Astrocyte of the cerebellum (primary cell): Measurements from ENCODE around the gene FBXW8.
A peak's percentile ranks its signal among the peaks of the same experiment; 100 is the strongest.

ENCODE experiments used
- DNase-seq: peaks from one replicate; pipeline ENCODE4 v3.0.0-alpha.2; 2011; ENCODE audit warnings: low read depth
- H3K4me3 ChIP-seq: 2 replicates; pipeline ENCODE4 v1.5.1; 2011; ENCODE audit warnings: mild to moderate bottlenecking, low read depth, low read length, moderate library complexity
- CTCF ChIP-seq: IDR thresholded peaks from 2 replicates; pipeline ENCODE4 v1.5.1; 2012; ENCODE audit warnings: low read length, low read depth, moderate library complexity, mild to moderate bottlenecking; ENCODE audit errors: missing control alignments
- in situ Hi-C: cut with HindIII; loops from 2 replicates; pipeline ENCODE4 v1.10.0; 2017; ENCODE audit warnings: low sequenced_read_pairs

FBXW8 gene

GRCh38 chr12:117022465-117022864 is 111.7 kb downstream of the FBXW8 start:
- in situ Hi-C loops, result no loop called here
- DNase-seq, result no peak
- H3K4me3 ChIP-seq, result no peak overlapping the region
- no peak for TF ChIP-seq CTCF

DNA sequence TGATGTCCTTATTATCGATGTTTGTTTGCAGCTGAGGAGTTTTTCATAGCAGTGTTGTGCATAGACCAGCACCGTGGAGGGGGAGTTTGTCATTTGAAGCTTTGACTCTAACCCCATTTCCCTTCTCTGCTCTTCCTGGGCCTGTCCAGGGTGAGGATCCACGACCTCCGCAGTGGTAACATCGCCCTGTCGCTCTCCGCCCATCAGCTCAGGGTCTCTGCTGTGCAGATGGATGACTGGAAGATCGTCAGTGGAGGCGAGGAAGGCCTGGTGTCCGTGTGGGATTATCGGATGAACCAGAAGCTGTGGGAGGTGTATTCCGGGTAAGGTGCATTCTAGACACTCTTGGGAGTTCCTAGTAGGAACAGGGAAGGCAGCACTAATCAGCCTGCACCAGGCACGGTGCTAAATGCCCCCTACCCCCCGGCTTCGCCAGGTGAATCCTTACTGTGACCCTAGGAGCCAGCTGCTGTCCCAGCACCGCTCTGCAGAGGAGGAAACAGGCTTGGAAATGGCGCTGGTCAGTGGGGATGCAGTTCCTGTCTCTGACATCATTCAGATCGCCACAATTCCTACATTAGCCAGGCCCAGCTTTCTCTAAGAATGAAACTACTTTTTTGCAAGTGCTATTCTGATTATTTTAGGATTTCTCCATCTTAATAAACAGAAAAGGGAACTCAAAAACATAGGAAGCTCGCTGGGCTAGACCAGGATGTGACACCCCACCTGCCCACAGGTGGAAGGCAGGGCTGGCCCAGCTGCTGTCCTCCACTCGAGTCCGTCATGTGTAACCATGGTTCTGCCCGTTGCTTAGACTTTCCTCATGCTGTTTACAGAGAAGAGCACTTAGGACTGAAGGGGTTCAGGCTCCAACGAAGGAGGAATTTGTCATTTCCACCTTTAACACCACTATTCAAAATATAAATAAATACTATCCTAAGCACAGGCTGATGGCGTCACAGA is 113.5 kb downstream of the FBXW8 start:
- in situ Hi-C loops, result no loop called here
- no peak for TF ChIP-seq CTCF
- DNase-seq, result no peak
- H3K4me3 ChIP-seq, result no peak overlapping the region

GRCh38 chr12:117024961-117025480 is 114.3 kb downstream of the FBXW8 start:
- in situ Hi-C loops, result loop anchor here (5.0 kb wide), 1 partner anchor 82 kb away; no protein-coding TSS in a partner anchor
- TF ChIP-seq CTCF, result no peak
- no peak overlapping the region for H3K4me3 ChIP-seq
- no peak for DNase-seq

DNA sequence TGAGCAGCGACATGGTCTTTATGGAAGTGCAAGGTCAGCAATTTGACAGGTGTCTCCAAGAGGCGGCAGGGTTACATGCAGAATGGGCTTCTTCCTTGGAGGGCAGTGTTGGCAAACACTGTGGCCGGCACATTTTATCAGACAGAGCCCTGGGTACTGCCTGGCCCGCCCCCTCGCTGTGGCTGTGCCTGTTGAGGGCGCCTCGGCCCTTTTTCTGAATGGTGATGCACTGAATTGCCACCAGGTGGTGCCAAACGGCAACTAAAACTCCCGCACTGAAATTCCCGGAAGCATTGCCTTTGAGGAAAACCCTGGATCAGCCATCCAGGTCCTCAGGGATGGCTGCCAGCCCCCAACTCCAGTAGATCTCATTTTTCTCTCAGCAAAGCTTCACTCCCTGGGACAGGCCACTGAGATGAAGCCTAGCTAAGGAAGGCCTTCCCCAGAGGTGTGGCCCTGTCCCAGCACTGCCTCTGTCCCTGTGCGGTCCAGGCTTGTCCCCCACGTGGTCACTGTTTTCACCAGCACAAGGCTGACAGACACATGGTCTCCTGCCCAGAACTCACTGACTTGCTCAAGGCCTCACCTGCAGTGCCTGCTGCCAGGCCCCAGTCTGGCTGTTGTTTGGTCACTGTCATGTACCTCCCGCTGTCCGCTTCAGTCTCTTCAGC is 114.9 kb downstream of the FBXW8 start:
- in situ Hi-C loops, result loop anchor here (5.0 kb wide), 1 partner anchor 82 kb away; no protein-coding TSS in a partner anchor
- TF ChIP-seq CTCF, result peak; percentile 87
- DNase-seq, result peak; percentile 45

GRCh38 chr12:117026343-117026742 is 115.6 kb downstream of the FBXW8 start:
- TF ChIP-seq CTCF, result no peak
- H3K4me3 ChIP-seq, result no peak overlapping the region
- in situ Hi-C loops, result loop anchor here (5.0 kb wide), 1 partner anchor 81 kb away; no protein-coding TSS in a partner anchor
- no peak for DNase-seq

More for the DNA sequence above, 114.9 kb downstream of the FBXW8 start:
- H3K4me3 ChIP-seq, result no peak overlapping the region

- no peak for DNase-seq
- TF ChIP-seq CTCF, result no peak
- in situ Hi-C loops, result loop anchor here (5.0 kb wide), 1 partner anchor 80 kb away; no protein-coding TSS in a partner anchor
- no peak overlapping the region for H3K4me3 ChIP-seq
Observed at GRCh38 chr12:117026921-117027250, 116.1 kb downstream of the FBXW8 start.
